ENCODE data around the gene ARHGAP26. TPM values are rescaled to one million over a fixed set of nuclear protein-coding genes. Genes with fewer than 3 reads are reported as not detected.

ARHGAP26 gene
- total and polyA plus RNA-seq, 2 of the 4 experiments (the other 2 are of a cell fraction): 0.54 to 0.56 TPM

- Histone ChIP-seq H2AFZ (replicated peaks; ENCODE audit: low read length, poor library complexity) (no peak overlapping the region), H3K27me3 (ENCODE audit: control insufficient read depth, insufficient read depth, low read length) (no peaks in the 10 kb centered on the region; the same call in 1 of the 2 replicates), H3K9me1 (ENCODE audit: insufficient read depth, low read length) (peaks cover 7% of the 10 kb centered on the region), H4K8ac (ENCODE audit: low read depth in 2 of 2, low read length in 2 of 2) (no peak overlapping the region), H3K56ac (ENCODE audit: extremely low read depth, insufficient read depth, low read length) (no peak overlapping the region), H3K27ac (ENCODE audit: insufficient read depth, low read length) (no peak overlapping the region), H3K9me3 (ENCODE audit: control insufficient read depth, insufficient read depth, low read length) (no peaks in the 10 kb centered on the region), H3K4me1 (ENCODE audit: control insufficient read depth, insufficient read depth, low read length) (peaks cover 12% of the 10 kb centered on the region), H3K4ac (ENCODE audit: low read depth, low read length) (no peak overlapping the region), H2BK15ac (ENCODE audit: low read depth, low read length) (no peak overlapping the region), H3K4me2 (ENCODE audit: low read depth, low read length) (no peak overlapping the region), H3K79me1 (ENCODE audit: low read depth in 1 of 2, low read length in 2 of 2) (no peaks in the 10 kb centered on the region; a peak in 1 of 4 replicates), H2BK120ac (ENCODE audit: low read depth, low read length) (no peak overlapping the region), H2BK5ac (ENCODE audit: low read depth, low read length, poor library complexity, severe bottlenecking) (no peak overlapping the region), H2BK20ac (ENCODE audit: low read depth, low read length) (no peak overlapping the region), H3K9ac (ENCODE audit: low read depth, low read length) (no peak overlapping the region), H3K14ac (replicated peaks; ENCODE audit: low read depth, low read length) (no peak overlapping the region), H2AK9ac (replicated peaks; ENCODE audit: low read depth, low read length, poor library complexity) (no peak overlapping the region), H4K20me1 (ENCODE audit: insufficient read depth, low read length) (no peaks in the 10 kb centered on the region), H2AK5ac (ENCODE audit: low read depth, low read length) (no peak overlapping the region), H3K36me3 (ENCODE audit: control insufficient read depth, insufficient read depth, low read length) (no peaks in the 10 kb centered on the region), H4K91ac (ENCODE audit: insufficient read depth, low read depth, low read length) (no peak overlapping the region), H3K23ac (ENCODE audit: low read depth, low read length) (no peak overlapping the region), H3K4me3 (ENCODE audit: insufficient read depth, low read depth, low read length) (no peak overlapping the region), H3K18ac (ENCODE audit: low read depth, low read length) (no peak overlapping the region), H4K5ac (ENCODE audit: low read depth, low read length) (no peak overlapping the region)
- ATAC-seq (ENCODE audit: low read depth) (no peak), DNase-seq (no peak)
- POLR2A ChIA-PET (ENCODE audit: unreplicated experiment): no interaction called here
- intact Hi-C loops (cut with micrococcal nuclease) (no loop called here), in situ Hi-C loops (cut with MboI; ENCODE audit: low sequenced_read_pairs) (loop anchor here (25.0 kb wide), 1 partner anchor 1258 kb away; the partner anchor contains the start of genes KCTD16 and YIPF5), dilution Hi-C loops (cut with HindIII; ENCODE audit: low sequenced_read_pairs, unreplicated experiment) (no loop called here)
- CTCF ChIA-PET: interaction anchor here (0.7 kb wide), 1 partner anchor 9 kb away, joined by 3 read pairs; no protein-coding TSS in a partner anchor
- no CpG with 5 or more reads among the region's 4 CpGs for WGBS, 2 experiments (ENCODE audit: extremely low coverage in 2 of 2, insufficient read length in 1 of 2)
- TF ChIP-seq RCOR1 (IDR thresholded peaks at IDR 0.05; ENCODE audit: insufficient replicate concordance, low read length) (no peak), ELK1 (IDR thresholded peaks at IDR 0.05; ENCODE audit: borderline replicate concordance, low read depth, low read length) (no peak), USF2 (IDR thresholded peaks at IDR 0.05; ENCODE audit: low read depth, low read length) (no peak), RFX5 (IDR thresholded peaks at IDR 0.05; ENCODE audit: low read depth, low read length) (no peak)
- BruUV-seq (replicated peaks): no TSS peak
These were observed 134.2 kb downstream of the ARHGAP26 start for GRCh38 chr5:142904416-142904815.
